A673 (cell line): Measurements from ENCODE around the gene LRP1B. TPM values are rescaled to one million over a fixed set of nuclear protein-coding genes. Genes with fewer than 3 reads are reported as not detected.

Source experiments
- BruUV-seq: library from RNA; stranded (reverse); fragments of 400-500 nt; replicated peaks from 2 replicates; lab custom pipeline; 2021; lab: Mats Ljungman, UMichigan
- CTCF ChIA-PET: fragments of 300-600 bp; sonication (Branson Sonifier 250); formaldehyde crosslinking; loops from one replicate; lab custom pipeline; 2022; ENCODE audit warnings: antibody characterized with exemption; lab: Charles Lee
- POLR2A ChIA-PET: fragments of 300-600 bp; sonication (Branson Sonifier 250); formaldehyde crosslinking; loops from one replicate; lab custom pipeline; 2022; ENCODE audit warnings: antibody characterized with exemption; ENCODE audit not compliant: low non-redundant PET; lab: Charles Lee
- DNase-seq: peaks from one replicate; pipeline ENCODE4 v3.0.0-alpha.2; 2015; ENCODE audit warnings: low spot score
- H3K27ac ChIP-seq: fragments of 200-600 bp; sonication (generic); 2 replicates; pipeline ENCODE4 v1.5.1; 2016; ENCODE audit warnings: mixed run types, low read depth, mild to moderate bottlenecking, mixed read lengths, antibody characterized with exemption, low read length; ENCODE audit not compliant: poor library complexity, severe bottlenecking
- H3K27me3 ChIP-seq: fragments of 200-600 bp; sonication (generic); replicated peaks from 2 replicates; pipeline ENCODE4 v1.6.1; 2017; ENCODE audit warnings: mixed run types, low read depth, mild to moderate bottlenecking, mixed read lengths, antibody characterized with exemption, low read length; ENCODE audit not compliant: insufficient read depth, poor library complexity
- H3K36me3 ChIP-seq: fragments of 200-600 bp; sonication (generic); 2 replicates; pipeline ENCODE4 v1.6.1; 2016; ENCODE audit warnings: mixed run types, mild to moderate bottlenecking, mixed read lengths, antibody characterized with exemption, low read length; ENCODE audit not compliant: insufficient read depth, poor library complexity, severe bottlenecking
- H3K4me1 ChIP-seq: fragments of 200-600 bp; sonication (generic); 2 replicates; pipeline ENCODE4 v1.6.1; 2017; ENCODE audit warnings: mixed run types, mild to moderate bottlenecking, mixed read lengths, antibody characterized with exemption, low read length; ENCODE audit not compliant: insufficient read depth, poor library complexity, severe bottlenecking
- H3K4me3 ChIP-seq: fragments of 200-600 bp; sonication (generic); 2 replicates; pipeline ENCODE4 v1.5.1; 2016; ENCODE audit warnings: low read depth, mixed run types, mild to moderate bottlenecking, mixed read lengths, low read length; ENCODE audit not compliant: poor library complexity, severe bottlenecking
- H3K9me3 ChIP-seq: fragments of 200-600 bp; sonication (generic); 2 replicates; pipeline ENCODE4 v1.6.1; 2016; ENCODE audit warnings: mixed run types, low read depth, mild to moderate bottlenecking, mixed read lengths, antibody characterized with exemption, low read length; ENCODE audit not compliant: poor library complexity, severe bottlenecking
- CTCF ChIP-seq: fragments of 300-800, 200-600 bp; sonication (generic); conservative IDR thresholded peaks from 2 replicates; pipeline ENCODE4 v1.5.1; 2017; ENCODE audit warnings: low read depth, mild to moderate bottlenecking, antibody characterized with exemption, low read length, moderate library complexity, mixed read lengths
- EZH2 ChIP-seq: fragments of 200-600 bp; sonication (generic); IDR thresholded peaks from 2 replicates; pipeline ENCODE4 v1.6.1; 2017; ENCODE audit warnings: borderline replicate concordance, low read depth, mild to moderate bottlenecking, mixed read lengths, antibody characterized with exemption, low read length; ENCODE audit not compliant: poor library complexity, severe bottlenecking
- intact Hi-C: fragments of 100-400 bp; cut with micrococcal nuclease; formaldehyde crosslinking; loops from one replicate; pipeline ENCODE4 v1.10.0; 2022; ENCODE audit not compliant: unreplicated experiment
- total RNA-seq: library from RNA; stranded (reverse); gene quantifications from 2 replicates; pipeline ENCODE4 v1.2.3, GENCODE V29; 2021

The LRP1B gene
- total RNA-seq, 1 experiment from 2014 or later: 9.9 TPM

DNA sequence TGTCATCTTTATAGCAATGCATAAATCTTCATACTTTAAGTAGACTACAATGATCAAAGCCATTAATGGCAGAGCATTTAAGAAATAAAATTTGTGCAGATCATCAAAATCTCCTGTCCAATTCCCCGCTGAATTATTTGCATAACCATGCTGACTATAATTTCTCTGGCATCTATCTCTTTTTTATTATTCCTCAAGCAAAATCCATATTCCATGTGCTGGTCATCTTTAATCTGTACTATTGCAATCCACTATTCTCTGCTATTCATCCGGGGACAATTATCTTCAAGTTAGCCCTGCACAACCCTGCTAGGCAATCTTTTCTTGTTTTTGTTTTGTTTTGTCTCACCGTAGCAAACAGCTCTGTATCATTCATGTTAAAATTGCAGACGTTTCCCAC, 1881.0 kb downstream of the LRP1B start:
- no TSS peak for BruUV-seq
- no peaks in the 10 kb centered on the region for H3K27me3 ChIP-seq
- H3K36me3 ChIP-seq: no peaks in the 10 kb centered on the region
- no peaks in the 10 kb centered on the region for H3K9me3 ChIP-seq
- TF ChIP-seq CTCF (no peak), EZH2 (no peak)
- intact Hi-C loops: no loop called here
- POLR2A ChIA-PET: interaction anchor here (0.6 kb wide), 1 partner anchor 24 kb away, joined by 3 read pairs; no protein-coding TSS in a partner anchor
- no peak overlapping the region for H3K27ac ChIP-seq
- peaks cover 8% of the 10 kb centered on the region for H3K4me1 ChIP-seq
- CTCF ChIA-PET: no interaction called here
- DNase-seq: no peak
- no peak overlapping the region for H3K4me3 ChIP-seq

DNA sequence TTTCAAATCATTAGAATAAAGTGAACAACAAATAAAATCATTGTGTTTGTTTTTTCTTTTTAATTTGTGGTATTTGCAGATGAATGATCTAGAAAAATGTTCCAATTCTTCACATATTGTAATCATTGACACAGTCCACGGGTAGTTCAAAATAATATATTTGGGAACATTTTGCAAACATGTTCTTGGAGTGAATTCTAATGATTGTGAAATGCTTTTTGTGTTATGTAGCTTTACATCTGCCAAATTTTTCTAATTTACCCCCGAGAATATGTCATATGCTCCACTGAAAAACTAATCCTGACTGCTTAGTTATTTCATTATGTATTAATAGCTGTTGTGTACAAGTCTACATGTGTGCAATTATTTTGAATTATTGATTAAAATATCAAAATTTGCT, 1882.2 kb downstream of the LRP1B start:
- Histone ChIP-seq H3K9me3 (no peaks in the 10 kb centered on the region), H3K27me3 (no peaks in the 10 kb centered on the region), H3K36me3 (no peaks in the 10 kb centered on the region), H3K4me3 (no peak overlapping the region), H3K27ac (no peak overlapping the region), H3K4me1 (peaks cover 8% of the 10 kb centered on the region)
- DNase-seq: no peak
- intact Hi-C loops: no loop called here
- TF ChIP-seq CTCF: no peak
- TF ChIP-seq EZH2: no peak
- BruUV-seq: no TSS peak
- CTCF ChIA-PET: no interaction called here
- POLR2A ChIA-PET: no interaction called here

GRCh38 chr2:140247451-140248195, 1883.2 kb downstream of the LRP1B start:
- no TSS peak for BruUV-seq
- H3K4me1 ChIP-seq: peaks cover 8% of the 10 kb centered on the region
- DNase-seq: peak; percentile 15
- H3K27ac ChIP-seq: no peak overlapping the region
- no peak overlapping the region for H3K4me3 ChIP-seq
- intact Hi-C loops: no loop called here
- TF ChIP-seq EZH2 (no peak), CTCF (no peak)
- H3K27me3 ChIP-seq: no peaks in the 10 kb centered on the region
- H3K9me3 ChIP-seq: no peaks in the 10 kb centered on the region
- CTCF ChIA-PET: no interaction called here
- POLR2A ChIA-PET: no interaction called here
- H3K36me3 ChIP-seq: no peaks in the 10 kb centered on the region
